ENCODE data around the gene LILRB4.
"Not testable (repeated sequence)": the region's sequence is repeated elsewhere in the genome, so short reads cannot be mapped to it uniquely, and the experiment has no call there.

Gene LILRB4

DNA sequence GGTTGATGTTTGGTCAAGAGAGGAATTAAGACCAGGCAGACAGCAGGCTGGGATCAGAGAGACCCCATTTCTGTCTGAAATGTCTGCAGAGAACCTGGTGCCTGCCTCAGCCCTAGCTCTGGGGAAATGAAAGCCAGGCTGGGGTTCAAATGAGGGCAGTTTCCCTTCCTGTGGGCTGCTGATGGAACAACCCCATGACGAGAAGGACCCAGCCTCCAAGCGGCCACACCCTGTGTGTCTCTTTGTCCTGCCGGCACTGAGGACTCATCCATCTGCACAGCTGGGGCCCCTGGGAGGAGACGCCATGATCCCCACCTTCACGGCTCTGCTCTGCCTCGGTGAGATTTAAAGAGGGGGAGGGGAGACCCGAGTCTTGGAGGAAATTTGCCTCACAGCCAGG lies at the start of gene LILRB4:
TSS of gene LILRB4 (plus strand) at position 256 of the 400 bp plus-strand sequence. CDS start at position 305, 49 bp downstream.
- DNase-seq (ENCODE audit: low spot score), result no peak

DNA sequence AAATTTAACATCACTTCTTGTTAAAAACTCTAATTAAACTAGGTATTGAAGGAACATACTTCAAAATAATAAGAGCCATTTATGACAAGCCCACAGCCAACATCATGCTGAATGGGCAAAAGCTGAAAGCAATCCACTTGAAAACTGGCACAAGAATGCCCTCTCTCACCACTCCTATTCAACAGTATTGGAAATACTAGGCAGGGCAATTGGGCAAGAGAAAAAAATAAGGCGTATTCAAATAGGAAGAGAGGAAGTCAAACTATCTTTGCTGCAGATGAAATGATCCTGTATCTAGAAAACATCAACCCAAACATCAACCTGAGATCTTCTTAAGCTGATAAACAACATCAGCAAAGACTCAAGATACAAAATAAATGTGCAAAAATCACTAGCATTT lies 48.1 kb upstream of the LILRB4 start:
- DNase-seq (ENCODE audit: low spot score), result no peak

DNA sequence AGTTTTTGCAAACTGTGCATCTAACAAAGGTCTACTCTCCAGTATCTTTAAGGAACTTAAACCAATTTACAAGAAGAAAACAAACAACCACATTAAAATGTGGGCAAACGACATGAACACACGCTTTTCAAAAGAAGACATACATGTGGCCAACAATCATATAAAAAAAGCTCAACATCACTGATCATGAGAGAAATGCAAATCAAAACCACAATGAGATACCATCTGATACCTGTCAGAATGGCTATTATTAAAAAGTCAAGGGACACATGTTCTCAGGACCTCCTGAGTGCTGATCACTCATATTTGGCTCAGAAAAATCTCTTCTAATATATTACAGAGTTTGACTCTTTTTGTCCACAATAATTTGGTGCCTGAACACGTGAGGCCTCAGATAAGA lies 46.7 kb upstream of the LILRB4 start:
- DNase-seq (ENCODE audit: low spot score), result no peak

DNA sequence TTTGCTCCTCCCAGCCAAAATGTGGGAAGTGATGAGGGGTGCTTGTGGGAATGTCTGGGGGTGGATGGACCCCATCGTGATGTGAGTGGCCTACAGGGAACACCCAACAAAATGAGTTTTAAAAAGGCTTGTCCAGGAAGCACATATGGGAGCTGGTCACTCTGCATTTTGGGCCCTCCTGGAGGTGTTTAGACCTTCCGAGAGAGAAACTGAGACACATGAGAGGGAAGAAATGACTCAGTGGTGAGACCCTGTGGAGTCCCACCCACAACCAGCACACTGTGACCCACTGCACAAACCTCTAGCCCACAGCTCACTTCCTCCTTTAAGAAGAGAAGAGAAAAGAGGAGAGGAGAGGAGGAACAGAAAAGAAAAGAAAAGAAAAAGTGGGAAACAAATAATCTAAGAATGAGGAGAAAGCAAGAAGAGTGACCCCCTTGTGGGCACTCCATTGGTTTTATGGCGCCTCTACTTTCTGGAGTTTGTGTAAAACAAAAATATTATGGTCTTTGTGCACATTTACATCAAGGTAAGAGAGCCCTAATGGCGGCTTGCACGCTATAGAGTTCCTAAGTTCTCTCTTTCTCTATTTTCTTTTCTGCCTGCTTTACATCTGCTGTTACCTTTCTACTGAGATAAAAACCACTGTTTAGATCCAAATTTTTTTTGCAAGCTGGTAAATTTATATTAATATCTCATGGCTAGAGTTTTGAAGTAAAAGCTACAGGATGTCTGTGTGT lies 45.8 kb upstream of the LILRB4 start:
- DNase-seq (ENCODE audit: low spot score), result no peak

DNA sequence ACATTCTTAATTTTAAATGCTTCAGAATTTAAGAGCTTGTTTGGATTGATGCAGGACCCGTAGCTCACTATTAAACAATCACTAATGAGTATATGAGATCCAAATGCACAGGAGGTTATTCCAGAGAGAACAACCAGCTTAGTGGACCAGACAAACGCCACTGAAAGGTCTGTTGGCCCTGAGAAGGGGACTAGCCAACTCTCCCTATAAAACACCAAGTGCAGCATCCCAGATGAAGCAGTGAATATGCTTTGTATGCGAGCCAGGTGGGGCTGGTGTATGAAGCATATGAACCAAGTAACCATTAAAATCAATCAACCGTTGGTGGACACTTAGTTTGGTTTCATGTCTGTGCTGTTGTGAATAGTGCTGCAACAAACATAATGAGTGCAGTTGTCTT lies 42.3 kb upstream of the LILRB4 start:
- DNase-seq (ENCODE audit: low spot score), result no peak

DNA sequence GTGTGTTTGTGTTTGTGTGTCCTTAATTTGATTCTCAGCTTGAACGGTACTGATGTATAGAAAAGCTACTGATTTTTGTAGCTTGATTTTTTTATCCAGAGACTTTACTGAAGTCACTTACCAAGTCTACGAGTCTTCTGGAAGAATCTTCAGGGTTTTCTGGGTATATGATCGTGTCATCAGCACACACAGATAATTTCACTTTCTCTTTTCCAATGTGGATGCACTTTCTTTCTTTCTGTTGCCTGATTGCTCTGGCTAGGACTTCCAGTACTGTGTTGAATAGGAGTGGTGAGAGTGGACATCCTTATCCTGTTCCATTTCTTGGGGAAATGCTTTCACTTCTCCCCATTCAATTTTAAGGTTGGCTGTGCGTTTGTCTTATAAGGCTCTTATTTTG lies 40.4 kb upstream of the LILRB4 start:
- no peak for DNase-seq (ENCODE audit: low spot score)

DNA sequence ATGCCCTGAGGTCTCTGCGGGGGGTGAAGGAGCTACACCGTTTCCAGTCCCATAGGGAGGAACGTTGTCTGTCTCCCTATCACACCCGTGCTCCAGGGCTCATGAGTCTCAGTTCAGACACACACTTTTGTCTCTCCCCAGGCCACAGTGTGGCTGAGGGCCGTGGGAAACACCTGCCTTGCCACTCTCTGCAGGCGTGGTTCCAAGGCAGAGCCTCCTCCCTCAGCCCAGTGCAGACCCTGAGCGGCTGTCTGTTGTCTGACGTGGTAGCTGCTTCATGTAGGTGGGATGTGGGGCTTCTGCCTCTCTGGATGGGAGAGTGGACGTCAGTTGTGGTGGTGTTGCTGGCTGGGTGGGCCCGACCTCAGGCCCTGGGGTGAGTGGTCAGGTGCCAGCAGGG lies 38.6 kb upstream of the LILRB4 start:
- DNase-seq (ENCODE audit: low spot score), result not testable (repeated sequence)

DNA sequence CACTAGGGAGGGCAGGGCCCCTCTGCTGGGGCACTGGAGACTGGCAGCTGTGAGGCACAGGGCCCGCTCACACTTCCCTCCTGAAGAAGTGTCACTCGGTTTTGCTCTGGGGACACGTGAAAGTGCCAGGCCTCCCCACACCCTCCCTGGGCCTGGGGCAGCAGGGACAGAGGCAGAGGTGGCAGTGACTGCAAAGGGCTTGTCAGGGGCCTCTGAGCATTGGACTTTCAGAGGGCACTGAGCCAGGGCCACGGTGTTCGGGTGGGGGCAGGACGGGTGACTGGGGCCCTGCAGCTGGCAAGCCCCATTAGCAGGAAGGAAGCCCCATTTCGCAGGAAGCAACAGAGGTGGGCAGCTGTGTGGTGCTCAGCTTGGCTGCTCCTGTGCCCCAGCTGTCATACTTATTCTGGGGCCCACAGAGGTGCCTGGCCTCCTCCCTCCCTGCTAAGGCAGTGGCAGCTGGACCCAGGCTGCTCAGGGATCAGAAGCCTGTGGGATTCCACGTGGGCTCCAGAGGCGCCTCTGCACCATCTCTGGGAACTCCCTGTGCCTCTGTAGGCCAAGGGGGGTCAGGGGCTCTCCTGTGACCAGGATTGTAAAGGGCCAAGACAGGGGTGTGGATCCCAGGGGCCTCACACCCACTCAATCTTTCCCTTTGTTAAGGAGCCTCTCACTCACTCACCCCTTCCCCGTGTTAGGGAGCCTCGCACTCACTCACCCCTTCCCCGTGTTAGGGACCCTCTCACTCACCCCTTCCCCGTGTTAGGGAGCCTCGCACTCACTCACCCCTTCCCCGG lies 37.7 kb upstream of the LILRB4 start:
- not testable (repeated sequence) for DNase-seq (ENCODE audit: low spot score)

DNA sequence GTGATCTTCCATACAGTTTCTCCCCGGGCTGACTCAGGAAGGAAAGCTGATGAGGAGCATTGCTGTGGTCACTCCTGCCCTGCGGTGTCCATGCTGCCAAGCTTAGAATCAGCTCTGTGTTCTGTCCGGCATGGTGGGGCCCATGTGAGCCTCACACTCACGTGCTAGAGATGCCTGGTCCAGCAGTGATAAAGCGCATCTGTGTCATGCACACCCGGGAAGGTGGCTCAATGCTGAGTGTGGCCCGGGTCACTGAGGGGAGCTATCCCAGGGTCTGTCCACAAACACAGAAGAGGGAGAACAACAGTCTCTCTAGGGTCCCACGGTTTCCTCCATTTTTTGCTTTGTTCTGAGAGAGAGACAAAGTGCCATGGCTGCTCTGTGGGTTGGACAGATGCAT lies 36.0 kb upstream of the LILRB4 start:
- no peak for DNase-seq (ENCODE audit: low spot score)

DNA sequence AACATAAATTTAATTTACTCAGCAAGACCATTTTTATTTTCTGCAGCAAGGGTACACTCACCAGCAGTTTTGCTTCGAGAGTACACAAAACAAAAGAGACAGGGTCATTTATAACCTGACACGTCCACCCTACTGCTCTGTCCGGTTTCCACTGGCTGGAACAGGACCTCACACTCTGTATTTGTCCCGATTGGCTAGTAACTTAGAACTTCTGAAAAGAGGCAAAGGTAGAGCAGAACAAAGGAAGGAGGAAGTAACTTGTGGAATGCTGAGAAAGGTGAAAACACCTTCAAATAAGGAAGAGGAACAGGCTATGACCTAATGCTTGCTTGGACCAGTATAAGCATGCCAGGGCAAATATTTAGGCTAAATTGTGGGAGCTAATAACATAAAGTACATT lies 34.9 kb upstream of the LILRB4 start:
- DNase-seq (ENCODE audit: low spot score), result not testable (repeated sequence)

DNA sequence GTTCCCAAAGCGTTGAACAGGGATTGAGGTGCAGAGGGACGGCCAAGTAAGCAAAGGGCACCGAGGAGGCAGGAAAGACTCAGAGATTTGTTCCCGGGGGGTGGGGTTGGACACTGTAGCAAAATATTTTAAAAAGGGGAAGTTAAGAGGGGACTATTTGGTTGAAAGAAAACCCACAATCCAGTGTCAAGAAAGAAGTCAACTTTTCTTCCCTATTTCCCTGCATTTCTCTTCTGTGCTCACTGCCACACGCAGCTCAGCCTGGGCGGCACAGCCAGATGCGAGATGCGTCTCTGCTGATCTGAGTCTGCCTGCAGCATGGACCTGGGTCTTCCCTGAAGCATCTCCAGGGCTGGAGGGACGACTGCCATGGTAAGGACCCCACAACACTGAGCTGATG lies 32.5 kb upstream of the LILRB4 start, which contains the start of gene LILRB1:
TSS of gene LILRB1 (plus strand) at position 223 of the 400 bp plus-strand sequence. CDS start 590 bp downstream, outside the sequence.
- not testable (repeated sequence) for DNase-seq (ENCODE audit: low spot score)

DNA sequence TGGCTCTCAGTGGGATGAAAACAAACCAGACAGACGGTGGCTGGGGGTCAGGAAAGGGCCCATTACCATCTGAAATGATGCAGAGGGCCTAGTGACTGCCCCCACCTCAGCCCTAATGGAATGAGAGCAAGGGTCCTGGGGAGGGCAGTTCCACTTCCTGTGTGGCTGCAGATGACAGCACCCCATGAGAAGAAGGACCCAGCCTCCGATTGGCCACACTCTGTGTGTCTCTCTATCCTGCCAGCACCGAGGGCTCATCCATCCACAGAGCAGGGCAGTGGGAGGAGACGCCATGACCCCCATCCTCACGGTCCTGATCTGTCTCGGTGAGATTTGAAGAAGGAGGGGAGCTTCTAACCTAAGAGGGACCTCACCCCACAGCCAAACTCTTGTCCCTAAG lies 32.0 kb upstream of the LILRB4 start:
- DNase-seq (ENCODE audit: low spot score), result no peak

DNA sequence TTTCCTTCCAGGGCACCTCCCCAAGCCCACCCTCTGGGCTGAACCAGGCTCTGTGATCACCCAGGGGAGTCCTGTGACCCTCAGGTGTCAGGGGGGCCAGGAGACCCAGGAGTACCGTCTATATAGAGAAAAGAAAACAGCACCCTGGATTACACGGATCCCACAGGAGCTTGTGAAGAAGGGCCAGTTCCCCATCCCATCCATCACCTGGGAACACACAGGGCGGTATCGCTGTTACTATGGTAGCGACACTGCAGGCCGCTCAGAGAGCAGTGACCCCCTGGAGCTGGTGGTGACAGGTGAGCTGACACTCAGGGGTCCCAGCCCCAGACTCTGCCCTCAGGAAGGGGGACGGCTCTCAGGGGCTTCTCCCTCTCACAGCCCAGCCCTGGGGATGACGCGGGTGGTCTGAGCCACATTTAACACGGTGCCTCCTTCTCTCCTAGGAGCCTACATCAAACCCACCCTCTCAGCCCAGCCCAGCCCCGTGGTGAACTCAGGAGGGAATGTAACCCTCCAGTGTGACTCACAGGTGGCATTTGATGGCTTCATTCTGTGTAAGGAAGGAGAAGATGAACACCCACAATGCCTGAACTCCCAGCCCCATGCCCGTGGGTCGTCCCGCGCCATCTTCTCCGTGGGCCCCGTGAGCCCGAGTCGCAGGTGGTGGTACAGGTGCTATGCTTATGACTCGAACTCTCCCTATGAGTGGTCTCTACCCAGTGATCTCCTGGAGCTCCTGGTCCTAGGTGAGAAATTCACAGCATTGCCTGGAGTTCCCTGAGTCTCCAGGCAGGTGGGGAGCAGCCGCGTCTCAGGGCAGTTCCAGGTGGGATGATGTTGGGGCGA lies 31.1 kb upstream of the LILRB4 start:
- not testable (repeated sequence) for DNase-seq (ENCODE audit: low spot score)

DNA sequence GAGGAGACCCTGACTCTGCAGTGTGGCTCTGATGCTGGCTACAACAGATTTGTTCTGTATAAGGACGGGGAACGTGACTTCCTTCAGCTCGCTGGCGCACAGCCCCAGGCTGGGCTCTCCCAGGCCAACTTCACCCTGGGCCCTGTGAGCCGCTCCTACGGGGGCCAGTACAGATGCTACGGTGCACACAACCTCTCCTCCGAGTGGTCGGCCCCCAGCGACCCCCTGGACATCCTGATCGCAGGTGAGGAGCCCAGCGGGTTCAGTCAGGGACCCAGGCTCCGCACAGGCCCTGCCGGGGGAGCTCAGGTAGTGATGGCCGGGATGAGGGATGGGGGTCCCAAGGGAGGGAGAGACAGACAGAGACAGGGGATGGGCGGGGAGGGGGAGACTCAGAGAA lies 30.3 kb upstream of the LILRB4 start:
- DNase-seq (ENCODE audit: low spot score), result not testable (repeated sequence)

DNA sequence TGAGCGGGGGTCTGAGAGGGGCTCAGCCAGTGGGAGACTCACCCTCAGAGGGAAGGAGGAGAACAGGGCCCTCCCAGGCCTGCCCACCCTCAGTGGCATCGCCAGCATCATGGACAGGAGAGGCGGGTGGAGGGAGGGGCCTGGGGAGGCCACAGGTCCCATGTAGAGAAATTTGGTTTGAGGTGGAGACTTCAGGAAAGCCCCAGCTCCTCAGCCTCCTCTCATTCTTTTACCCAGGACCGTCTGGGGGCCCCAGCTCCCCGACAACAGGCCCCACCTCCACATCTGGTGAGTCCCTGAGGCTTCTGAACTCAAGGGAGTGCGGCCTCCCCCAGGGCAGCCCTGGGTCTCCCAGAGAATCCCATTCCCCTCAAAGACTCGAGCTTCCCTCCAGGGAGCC lies 29.4 kb upstream of the LILRB4 start:
- DNase-seq (ENCODE audit: low spot score), result no peak

DNA sequence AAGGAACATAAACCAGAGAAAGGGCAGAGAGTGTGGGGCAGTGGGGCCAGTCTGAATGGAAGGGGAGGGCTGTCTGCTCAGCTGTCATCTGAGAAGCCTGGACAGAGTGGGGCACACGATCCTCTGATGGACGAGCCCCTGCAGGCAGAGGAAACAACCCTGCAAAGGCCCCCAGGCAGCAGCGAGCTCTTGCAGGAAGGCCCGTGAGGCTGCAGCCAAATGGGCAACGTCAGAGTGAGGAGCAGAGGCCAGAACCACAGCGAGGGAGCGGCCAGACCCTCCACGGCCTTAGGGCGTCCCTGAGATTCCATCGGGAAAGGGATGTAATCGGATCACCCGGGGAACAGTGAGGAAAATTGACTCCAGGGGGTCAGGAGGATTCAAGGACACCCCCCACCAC lies 26.7 kb upstream of the LILRB4 start:
- DNase-seq (ENCODE audit: low spot score), result not testable (repeated sequence)

DNA sequence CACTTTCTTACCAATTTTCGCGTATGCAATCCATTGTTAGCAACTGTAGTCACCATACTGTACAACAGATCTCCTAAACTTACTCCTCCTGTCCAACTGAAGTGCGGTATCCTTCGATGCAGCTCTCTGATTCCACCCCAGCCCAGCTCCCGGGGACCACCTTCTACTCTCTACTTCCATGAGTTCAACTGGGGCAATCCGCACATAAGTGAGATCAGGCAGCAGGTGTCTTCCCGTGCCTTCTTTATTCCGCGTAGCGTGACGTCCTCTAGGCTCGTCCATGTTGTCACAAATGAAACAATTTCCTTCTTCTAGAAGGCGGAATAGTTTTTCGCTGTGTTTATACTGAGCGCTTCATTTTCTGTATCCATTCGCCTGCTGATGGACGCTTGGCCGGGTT lies 24.1 kb upstream of the LILRB4 start:
- DNase-seq (ENCODE audit: low spot score), result no peak

DNA sequence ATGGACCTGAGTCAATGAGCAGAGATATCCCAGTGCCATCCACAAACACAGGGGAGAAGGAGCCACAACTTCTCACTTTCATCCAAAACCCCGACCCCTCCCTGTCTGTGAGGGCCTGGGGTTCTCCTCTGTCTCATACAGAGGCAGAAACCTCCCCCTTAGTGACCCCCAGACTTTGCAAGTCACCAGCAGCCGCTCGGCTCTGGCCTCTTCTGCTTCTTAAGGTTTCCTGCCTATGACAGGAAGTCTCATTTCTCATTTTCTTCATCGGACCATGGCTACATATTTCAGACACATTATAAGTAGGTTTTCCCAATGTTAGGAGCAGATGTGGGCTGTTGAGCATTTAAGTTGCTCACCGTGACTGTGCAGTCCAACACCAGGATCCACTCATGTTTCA lies 19.8 kb upstream of the LILRB4 start:
- not testable (repeated sequence) for DNase-seq (ENCODE audit: low spot score)

DNA sequence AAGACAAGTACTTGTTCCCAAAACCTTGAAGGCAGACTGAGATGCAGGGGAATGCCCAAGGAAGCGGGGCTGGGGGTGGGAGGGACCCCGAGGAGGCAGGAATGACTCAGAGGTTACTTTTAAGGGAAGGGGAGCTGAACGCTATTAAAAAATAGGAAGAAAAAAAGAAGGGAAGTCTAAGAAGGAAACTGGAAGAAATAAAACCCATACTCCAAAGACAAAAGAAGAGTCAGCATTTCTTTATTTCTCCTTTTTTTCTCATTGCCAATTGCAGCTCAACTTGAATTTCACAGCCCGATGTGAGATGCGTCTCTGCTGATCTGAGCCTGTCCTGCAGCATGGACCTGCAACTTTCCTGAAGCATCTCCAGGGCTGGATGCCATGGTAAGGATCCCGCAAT lies 19.2 kb upstream of the LILRB4 start:
- DNase-seq (ENCODE audit: low spot score), result not testable (repeated sequence)

DNA sequence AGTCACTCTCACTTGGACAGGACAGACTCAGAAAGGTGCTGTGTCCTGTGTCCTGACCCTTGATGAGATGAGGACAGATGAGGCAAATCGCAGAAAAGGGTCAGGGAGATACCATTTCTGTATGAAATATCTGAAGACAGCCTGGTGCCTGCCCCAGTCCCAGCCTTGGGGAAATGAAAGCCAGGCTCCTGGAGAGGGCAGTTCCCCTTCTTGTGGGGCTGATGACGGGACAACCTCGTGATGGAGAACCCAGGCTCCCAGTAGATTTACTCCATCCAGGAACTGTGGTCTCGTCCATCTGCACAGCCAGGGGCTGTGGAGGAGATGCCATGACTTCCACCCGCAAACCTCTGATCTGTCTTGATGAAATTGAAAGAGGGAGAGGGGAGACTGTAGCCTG lies 18.7 kb upstream of the LILRB4 start:
- no peak for DNase-seq (ENCODE audit: low spot score)

DNA sequence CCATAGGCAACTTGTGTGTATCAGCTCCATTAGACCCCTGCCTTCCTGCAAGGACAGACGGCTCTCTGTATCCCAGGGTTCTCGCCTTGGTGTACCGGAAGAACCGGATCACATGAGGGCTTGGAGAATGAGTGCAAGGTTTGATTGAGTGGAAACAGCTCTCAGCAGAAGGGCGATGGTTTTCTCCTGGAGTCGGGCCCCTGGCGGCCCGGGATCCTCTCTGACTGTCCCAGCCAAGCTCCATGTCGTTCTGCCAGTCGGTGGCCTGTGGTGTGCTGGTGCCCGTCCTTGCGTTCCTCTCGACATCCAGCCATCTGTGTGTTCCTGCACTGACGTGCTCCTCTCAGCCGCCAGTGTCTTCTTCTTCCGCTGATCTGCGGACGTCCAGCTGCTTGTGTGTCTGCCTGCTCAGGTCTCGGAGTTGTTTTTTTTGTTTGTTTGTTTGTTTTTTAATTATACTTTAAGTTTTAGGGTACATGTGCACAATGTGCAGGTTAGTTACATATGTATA lies 16.4 kb upstream of the LILRB4 start:
- no peak for DNase-seq (ENCODE audit: low spot score)

DNA sequence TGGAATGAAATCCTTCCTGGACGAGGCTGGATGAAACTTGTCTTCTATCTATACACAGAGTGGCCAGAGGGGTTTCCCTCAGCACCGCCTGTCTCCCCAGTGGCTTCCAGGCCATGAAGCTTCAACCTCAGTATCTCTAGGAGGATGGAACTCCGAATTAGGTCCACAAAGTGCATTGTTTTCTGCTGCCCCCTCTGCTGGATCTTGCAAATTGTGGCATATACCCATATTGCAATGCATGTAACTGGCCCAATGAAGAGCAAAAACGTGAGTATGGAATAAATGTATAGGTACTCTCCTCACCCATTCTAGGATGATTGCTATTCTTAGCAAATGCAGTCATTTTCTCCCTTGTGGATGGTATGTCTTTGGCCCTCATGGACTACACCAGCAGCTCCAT lies 14.7 kb upstream of the LILRB4 start:
- no peak for DNase-seq (ENCODE audit: low spot score)
